KOPT-K1 (cell line): Measurements from ENCODE around the gene SKI.
A peak's percentile ranks its signal among the peaks of the same experiment; 100 is the strongest.
"Not testable (repeated sequence)": the region's sequence is repeated elsewhere in the genome, so short reads cannot be mapped to it uniquely, and the experiment has no call there.

Experiments
- H3K27ac ChIP-seq: fragments of 200-600 bp; sonication (generic); 2 replicates; pipeline ENCODE4 v1.5.1; 2016; ENCODE audit warnings: antibody characterized with exemption, mild to moderate bottlenecking, low read depth, low read length; ENCODE audit not compliant: poor library complexity, severe bottlenecking
- H3K36me3 ChIP-seq: fragments of 200-600 bp; sonication (generic); 2 replicates; pipeline ENCODE4 v1.5.1; 2017; ENCODE audit warnings: antibody characterized with exemption, mild to moderate bottlenecking, low read length, moderate library complexity; ENCODE audit not compliant: insufficient read depth
- H3K9me3 ChIP-seq: fragments of 200-600 bp; sonication (generic); 2 replicates; pipeline ENCODE4 v1.5.1; 2017; ENCODE audit warnings: antibody characterized with exemption, low read length, mild to moderate bottlenecking; ENCODE audit not compliant: insufficient read depth, poor library complexity, severe bottlenecking

The SKI gene

GRCh38 chr1:2238361-2239012 is 10.4 kb downstream of the SKI start:
- H3K27ac ChIP-seq: no peak overlapping the region
- H3K9me3 ChIP-seq: no peaks in the 10 kb centered on the region
- H3K36me3 ChIP-seq: no peaks in the 10 kb centered on the region

- Histone ChIP-seq H3K9me3 (no peaks in the 10 kb centered on the region), H3K36me3 (no peaks in the 10 kb centered on the region), H3K27ac (no peak overlapping the region)
These were observed 10.9 kb downstream of the SKI start for GRCh38 chr1:2239013-2239370.

GRCh38 chr1:2239384-2239985 is 11.4 kb downstream of the SKI start:
- H3K27ac ChIP-seq: no peak overlapping the region
- H3K9me3 ChIP-seq: no peaks in the 10 kb centered on the region

GRCh38 chr1:2240270-2241156 is 12.4 kb downstream of the SKI start:
- H3K36me3 ChIP-seq: no peaks in the 10 kb centered on the region
- no peak overlapping the region for H3K27ac ChIP-seq
- H3K9me3 ChIP-seq: no peaks in the 10 kb centered on the region

More at GRCh38 chr1:2239384-2239985, 11.4 kb downstream of the SKI start:
- no peaks in the 10 kb centered on the region for H3K36me3 ChIP-seq

- Histone ChIP-seq H3K36me3 (no peaks in the 10 kb centered on the region), H3K27ac (no peak overlapping the region), H3K9me3 (no peaks in the 10 kb centered on the region)
These were observed 13.7 kb downstream of the SKI start for GRCh38 chr1:2241820-2242219.

- Histone ChIP-seq H3K9me3 (no peaks in the 10 kb centered on the region), H3K27ac (no peak overlapping the region), H3K36me3 (no peaks in the 10 kb centered on the region)
These were observed 15.0 kb downstream of the SKI start for GRCh38 chr1:2242814-2243725.

GRCh38 chr1:2247045-2247394 is 18.9 kb downstream of the SKI start:
- not testable (repeated sequence) for H3K9me3 ChIP-seq, H3K27ac ChIP-seq, H3K36me3 ChIP-seq

GRCh38 chr1:2247760-2248126 is 19.6 kb downstream of the SKI start:
- Histone ChIP-seq H3K9me3 (no peaks in the 10 kb centered on the region), H3K36me3 (no peaks in the 10 kb centered on the region), H3K27ac (no peak overlapping the region)

- Histone ChIP-seq H3K36me3 (no peaks in the 10 kb centered on the region), H3K27ac (no peak overlapping the region)
These were observed 20.2 kb downstream of the SKI start for GRCh38 chr1:2248127-2248826.

GRCh38 chr1:2248854-2249558 is 20.9 kb downstream of the SKI start:
- H3K9me3 ChIP-seq: no peaks in the 10 kb centered on the region
- no peak overlapping the region for H3K27ac ChIP-seq
- no peaks in the 10 kb centered on the region for H3K36me3 ChIP-seq

More at GRCh38 chr1:2248127-2248826, 20.2 kb downstream of the SKI start:
- H3K9me3 ChIP-seq: no peaks in the 10 kb centered on the region

GRCh38 chr1:2249559-2249906 is 21.4 kb downstream of the SKI start:
- no peaks in the 10 kb centered on the region for H3K36me3 ChIP-seq
- H3K27ac ChIP-seq: no peak overlapping the region
- peaks cover under 1% of the 10 kb centered on the region for H3K9me3 ChIP-seq

- no peak overlapping the region for H3K27ac ChIP-seq
- peaks cover 13% of the 10 kb centered on the region for H3K9me3 ChIP-seq
- no peaks in the 10 kb centered on the region for H3K36me3 ChIP-seq
These were observed 22.7 kb downstream of the SKI start for GRCh38 chr1:2250721-2251281.

GRCh38 chr1:2251363-2251762 is 23.2 kb downstream of the SKI start:
- Histone ChIP-seq H3K27ac (peak overlapping the region; percentile 6), H3K9me3 (peaks cover 14% of the 10 kb centered on the region), H3K36me3 (no peaks in the 10 kb centered on the region)

GRCh38 chr1:2251786-2252185 is 23.7 kb downstream of the SKI start:
- peak overlapping the region; percentile 6 for H3K27ac ChIP-seq
- H3K9me3 ChIP-seq: peaks cover 14% of the 10 kb centered on the region
- no peaks in the 10 kb centered on the region for H3K36me3 ChIP-seq
